GM19025 (cell line): Measurements from ENCODE around the gene CLCC1.
"Not testable (repeated sequence)": the region's sequence is repeated elsewhere in the genome, so short reads cannot be mapped to it uniquely, and the experiment has no call there.

Source experiments
- ATAC-seq: cut with Tn5 transposase; IDR thresholded peaks from one replicate; pipeline ENCODE4 v1.9.1; 2021; ENCODE audit warnings: mild to moderate bottlenecking, low read depth, moderate library complexity; ENCODE audit not compliant: unreplicated experiment

The CLCC1 gene, protein sequence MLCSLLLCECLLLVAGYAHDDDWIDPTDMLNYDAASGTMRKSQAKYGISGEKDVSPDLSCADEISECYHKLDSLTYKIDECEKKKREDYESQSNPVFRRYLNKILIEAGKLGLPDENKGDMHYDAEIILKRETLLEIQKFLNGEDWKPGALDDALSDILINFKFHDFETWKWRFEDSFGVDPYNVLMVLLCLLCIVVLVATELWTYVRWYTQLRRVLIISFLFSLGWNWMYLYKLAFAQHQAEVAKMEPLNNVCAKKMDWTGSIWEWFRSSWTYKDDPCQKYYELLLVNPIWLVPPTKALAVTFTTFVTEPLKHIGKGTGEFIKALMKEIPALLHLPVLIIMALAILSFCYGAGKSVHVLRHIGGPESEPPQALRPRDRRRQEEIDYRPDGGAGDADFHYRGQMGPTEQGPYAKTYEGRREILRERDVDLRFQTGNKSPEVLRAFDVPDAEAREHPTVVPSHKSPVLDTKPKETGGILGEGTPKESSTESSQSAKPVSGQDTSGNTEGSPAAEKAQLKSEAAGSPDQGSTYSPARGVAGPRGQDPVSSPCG

DNA sequence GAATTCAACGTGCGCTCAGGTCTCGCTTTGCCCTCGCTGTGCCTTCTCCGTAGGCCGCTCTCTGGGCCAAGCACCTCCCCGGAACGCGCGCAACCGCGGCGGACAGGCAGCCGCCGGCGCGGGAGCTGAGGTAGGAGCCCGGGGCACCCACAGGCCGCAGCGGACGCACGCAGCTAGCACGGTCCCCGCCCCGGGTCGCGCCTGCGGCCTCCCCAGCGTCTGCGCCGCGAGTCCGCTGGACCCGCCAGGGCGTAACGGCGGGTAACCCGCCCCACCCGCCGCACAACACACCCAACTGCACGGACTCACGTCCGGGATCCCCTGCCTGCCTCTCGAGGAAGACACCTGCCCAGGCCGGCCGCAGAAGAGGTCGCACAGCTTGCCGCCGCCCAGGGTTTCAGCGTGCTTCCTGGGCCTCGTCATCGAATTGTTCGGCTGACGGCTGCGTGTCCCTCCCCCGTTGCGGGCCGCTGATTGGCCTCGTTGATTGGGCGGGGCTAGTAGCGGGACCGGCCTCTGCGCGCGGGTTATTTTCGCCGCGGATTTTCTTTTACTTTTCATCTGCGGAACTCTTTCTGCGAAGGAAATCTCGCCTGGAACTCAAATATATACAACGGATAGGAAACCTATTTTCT lies at the start of gene CLCC1:
CLCC1 (minus strand) TSS at position 433 of the 635 bp plus-strand sequence. CDS start 13,047 bp downstream, outside the sequence.
- ATAC-seq = peak; percentile 89

DNA sequence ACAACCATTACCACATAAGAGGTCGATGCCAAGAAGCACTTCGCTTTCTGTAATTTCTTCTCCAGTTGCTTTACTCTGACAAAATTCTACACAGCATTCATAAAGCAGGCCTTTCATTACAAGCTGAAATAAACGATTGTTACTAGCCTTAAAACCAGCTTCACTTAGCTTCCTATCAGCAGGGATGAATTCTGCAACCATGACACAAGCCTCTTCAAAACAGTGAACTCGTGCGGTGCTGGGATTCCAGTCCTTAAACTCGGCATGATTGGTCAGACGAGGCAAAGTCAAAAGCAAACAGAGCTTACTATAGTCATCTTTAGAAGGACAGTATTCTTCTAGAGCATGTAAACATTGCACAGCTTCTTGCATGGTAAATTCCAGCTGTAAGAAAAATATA lies 48.1 kb upstream of the CLCC1 start:
- ATAC-seq = no peak

DNA sequence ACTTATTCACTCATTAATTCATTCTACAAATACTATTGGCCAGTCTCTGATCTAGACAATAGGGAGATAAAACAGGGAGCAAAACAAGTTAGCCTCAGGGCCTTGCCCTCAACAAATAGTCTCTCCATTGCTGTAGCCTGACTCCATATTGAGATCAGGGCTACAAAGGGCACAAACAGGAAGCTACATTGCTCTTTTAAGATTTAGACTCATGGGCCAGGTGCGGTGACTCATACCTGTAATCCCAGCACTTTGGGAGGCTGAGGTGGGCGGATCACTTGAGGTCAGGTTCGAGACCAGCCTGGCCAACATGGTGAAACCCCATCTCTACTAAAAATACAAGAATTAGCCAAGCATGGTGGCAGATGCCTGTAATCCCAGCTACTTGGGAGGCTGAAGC lies 33.3 kb upstream of the CLCC1 start:
- ATAC-seq = not testable (repeated sequence)

DNA sequence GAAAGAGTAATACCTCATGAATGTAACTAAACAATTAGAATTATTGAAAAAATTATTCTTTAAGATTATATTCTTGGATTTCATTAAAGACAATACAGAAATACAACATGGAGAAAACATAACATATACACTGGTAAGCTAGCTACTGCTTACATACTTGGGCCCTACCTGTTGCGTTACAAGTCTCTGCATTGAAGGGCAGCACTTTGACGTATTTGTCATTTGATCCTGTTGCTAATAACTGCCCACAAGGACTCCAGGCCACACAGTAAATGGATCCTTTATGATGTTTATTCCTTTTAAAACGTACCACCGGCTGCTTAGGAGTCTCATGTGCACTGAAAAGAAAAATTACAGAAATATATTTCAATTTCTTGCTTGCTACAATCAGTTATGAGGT lies 19.8 kb upstream of the CLCC1 start:
- no peak for ATAC-seq

DNA sequence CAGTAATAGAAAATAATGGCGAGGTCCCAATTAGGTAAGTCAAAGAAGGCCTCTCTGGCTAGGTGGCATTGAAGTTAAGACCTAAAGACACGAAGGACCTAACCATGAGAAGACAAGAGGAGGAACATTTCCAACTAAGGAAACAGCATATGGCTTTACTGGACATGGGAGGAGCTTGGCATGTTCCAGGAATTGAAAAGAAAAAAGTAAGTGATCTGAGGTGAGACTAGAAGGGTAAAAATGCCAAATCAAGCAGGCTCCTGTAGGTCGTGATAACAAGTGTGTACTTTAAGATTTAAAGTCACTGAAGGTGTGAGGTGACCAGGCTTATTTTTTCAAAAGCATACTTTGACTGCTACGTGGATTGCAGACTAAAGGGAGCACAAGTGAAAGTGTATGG lies 13.4 kb upstream of the CLCC1 start:
- no peak for ATAC-seq

DNA sequence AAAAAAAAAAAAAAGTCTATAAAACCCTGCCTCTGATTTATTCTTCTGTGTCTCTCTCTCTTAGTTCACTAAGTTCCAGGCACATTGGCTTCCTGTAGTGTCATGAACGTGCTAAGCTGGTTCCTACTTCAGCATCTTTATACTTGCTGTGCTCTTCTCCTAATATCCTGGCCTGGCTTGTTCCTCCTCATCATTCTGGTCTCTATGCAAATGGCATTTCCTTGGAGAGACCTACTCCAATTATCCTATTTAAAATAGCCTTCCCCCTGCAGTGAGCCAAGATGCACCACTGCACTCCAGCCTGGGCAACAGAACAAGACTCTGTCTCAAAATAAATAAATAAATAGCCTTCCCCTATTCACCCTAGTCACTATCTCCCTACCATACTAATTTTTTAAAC lies 9.7 kb upstream of the CLCC1 start:
- no peak for ATAC-seq

DNA sequence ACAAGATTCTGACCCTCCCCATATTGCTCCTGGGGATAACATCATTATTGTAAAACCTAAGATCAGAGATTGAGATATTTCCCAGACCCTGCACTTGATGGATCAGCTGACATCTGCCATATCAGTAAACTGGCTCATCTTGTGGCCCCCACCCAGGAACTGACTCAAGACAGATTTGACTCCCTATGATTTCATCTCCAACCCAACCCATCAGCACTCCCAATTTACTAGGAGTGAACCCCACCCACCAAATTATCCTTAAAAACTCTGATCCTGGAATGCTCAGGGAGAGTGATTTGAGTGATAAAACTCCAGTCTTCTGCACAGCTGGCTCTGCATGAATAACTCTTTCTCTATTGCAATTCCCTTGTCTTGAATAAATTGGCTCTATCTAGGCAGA lies 6.1 kb upstream of the CLCC1 start:
- no peak for ATAC-seq

DNA sequence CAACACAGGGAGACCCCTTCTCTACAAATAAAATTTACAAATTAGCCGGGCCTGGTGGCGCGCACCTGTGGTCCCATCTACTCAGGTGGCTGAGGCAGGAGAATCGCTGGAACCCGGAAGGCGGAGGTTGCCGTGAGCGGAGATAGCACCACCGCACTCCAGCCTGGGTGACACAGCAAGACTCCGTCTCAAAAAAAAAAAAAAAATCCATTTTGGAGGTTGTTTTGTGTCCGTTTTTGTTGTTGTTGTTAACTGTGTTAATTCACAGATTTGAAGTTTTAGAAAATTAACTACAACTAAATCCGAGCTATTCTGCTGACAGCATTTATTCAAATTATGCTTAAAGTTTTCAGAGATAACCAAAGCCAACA lies 618 bp downstream of the CLCC1 start:
- ATAC-seq = no peak

DNA sequence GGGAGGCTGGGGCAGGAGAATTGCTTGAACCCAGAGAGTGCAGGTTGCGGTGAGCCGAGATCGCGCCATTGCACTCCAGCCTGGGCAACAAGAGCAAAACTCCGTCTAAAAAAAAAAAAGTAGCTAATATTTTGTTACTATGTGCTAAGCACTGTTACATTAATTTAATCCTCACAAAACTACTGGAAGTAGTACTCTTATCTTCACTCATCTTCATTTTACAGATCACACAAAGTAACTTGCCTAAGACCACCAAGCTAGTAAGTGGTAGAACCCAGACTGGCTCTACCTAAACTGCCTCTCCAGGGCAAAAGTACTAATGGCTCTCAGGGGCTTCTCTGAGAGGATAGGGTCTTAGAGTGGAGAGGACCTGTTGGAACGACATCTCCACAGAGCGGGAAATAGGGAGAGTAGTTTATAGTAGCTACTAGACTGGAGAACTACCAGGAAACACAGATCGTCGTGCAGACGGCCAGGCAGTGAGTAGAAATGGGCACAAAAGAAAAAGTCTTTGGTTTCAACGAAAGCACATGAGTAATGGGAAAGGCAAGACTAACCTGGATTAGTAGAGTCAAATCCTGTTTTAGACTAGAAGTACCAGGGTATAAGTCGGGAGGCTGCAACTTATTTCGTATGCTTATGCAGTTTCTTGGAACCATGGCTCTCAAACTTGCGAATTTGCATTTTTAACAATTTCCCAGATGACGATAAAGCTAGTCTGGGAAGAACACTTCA lies 1.4 kb downstream of the CLCC1 start:
- no peak for ATAC-seq

DNA sequence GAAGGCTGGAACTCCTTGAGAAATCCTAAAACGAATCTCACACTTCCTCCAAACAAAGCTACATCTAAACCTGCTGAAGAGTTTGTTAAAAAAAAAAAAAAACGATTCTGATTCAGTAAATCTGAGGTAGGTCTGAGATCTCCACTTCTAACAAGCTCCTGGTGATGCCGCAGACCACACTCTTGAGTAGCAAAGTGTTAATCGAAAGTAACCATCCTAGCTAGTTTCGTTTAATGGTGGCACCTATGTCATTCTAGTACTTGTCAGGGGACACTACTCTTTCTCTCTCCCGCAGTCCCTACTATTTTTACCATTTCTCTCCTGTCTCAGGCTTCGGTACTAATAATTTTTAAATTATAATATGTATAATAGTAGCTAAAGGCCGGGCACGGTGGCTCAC lies 2.1 kb downstream of the CLCC1 start:
- no peak for ATAC-seq

DNA sequence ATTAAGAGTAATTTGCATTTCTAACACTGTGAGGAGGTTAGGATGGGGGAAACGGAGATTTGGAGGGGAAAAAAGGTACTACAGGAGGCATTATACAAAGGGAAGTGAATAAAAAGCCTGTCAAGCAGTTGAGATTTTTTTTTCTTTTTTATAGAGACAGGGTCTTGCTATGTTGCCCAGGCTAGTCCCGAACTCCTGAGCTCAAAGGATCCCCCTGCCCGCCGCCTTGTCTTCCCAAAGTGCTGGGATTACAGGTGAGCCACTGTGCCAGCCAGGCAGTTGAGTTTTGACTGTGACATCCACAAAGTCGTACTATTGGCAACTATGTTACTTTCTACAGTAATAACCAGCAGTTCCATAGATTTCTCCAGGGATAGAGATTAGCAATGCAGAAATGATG lies 2.6 kb downstream of the CLCC1 start:
- no peak for ATAC-seq

DNA sequence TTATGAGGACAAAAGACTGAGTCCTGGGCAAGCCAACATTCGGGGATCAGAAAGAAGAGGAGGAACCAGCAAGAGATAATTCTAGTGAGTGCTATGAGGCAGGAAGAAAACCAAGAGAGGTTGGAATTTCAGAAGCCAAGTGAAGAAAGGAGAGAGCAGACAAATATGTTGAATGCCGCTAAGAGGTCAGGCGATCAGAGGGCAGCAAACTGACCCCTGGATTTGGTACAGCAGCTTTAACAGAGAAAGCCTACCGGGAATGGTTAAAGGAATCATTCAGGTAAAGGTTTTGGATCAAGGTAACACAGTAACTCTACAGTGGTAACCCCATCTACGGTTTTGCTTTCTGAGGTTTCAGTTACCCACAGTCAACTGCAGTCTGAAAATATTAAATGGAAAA lies 5.4 kb downstream of the CLCC1 start:
- no peak for ATAC-seq

DNA sequence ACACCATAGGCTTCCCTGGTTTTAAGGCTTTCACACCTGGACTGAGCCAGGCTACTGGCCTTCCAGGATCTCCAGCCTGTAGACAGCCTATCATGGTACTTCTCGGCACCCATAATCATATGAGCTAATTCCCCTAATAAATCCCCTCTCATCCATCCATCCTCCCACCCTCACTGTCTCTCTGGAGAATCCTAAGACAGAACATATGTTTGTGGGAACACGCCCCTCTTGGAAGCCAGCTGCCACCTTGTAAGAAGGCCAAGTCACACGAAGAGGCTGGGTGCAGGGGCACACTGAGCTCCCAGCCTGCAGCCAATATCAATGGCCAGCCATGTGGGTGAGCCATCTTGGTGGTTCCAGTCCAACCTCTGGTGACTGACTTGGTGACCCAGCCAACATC lies 7.4 kb downstream of the CLCC1 start:
- ATAC-seq = no peak

DNA sequence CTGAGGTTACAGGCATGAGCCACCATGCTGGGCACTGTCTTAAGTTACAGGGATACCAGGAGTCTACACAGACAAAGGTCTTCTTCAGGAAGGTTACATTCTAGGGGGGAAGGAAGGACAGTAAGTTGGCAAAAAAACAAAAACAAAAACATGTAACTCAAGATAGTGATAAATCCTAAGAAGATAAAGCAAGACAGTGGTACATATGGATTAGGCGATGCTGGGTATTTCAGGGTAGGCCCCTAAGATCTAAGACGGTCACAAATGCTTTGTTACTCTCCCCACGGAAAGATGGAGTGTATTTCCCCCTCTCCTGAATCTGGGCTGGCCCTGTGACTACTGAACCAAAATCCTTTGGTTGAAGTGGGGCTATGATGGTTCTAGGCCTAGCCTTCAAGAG lies 8.2 kb downstream of the CLCC1 start:
- ATAC-seq = no peak

DNA sequence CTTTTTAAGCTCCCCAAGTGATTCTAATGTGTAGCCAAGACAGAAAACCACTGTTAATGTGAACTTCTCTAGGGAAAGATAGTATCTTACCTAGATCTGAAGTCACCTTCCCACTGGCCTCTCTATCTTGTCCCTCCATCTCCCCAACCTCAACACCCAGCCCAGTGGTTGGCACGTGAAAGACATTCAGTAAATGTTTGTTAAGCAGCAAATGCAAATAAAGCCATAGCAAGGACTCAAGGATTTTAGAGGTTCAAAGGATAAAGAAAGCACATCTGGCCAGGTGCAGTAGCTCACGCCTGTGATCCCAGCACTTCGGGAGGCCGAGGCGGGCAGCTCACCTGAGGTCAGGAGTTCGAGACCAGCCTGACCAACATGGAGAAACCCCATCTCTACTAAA lies 9.8 kb downstream of the CLCC1 start:
- ATAC-seq = no peak

DNA sequence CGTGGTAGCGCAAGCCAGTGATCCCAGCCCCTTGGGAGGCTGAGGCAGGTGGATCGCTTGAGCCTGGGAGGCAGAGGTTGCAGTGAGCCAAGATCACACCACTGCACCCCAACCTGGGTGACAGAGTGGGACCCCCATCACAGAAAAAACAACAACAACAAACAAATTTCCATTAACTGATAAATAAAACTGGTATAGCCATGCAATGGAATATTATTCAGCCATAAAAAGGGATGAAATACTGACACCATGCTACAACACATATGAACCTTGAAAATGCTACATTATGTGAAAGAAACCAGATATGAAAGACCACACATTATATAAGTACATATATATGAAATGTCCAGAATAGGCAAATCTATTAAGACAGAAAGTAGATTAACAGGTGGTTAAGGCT lies 12.0 kb downstream of the CLCC1 start:
- no peak for ATAC-seq

DNA sequence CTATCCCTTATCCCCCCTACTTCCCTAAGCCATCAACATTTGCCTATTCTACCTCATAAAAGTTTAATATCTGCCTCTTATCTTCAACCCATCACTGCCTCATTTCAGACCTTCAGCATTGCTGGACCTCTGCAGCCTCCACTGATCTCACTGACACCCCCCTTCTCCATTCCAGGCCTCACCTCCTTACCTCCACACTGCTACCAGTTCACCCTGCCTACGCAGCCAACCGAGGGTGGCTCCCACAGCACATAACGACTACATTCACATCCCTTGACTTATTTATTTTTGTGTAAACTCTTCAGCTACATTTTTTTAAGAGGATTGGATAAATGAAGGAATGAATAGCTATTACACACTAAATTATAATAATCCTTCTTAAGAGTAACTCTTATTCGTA lies 14.2 kb downstream of the CLCC1 start:
- no peak for ATAC-seq

DNA sequence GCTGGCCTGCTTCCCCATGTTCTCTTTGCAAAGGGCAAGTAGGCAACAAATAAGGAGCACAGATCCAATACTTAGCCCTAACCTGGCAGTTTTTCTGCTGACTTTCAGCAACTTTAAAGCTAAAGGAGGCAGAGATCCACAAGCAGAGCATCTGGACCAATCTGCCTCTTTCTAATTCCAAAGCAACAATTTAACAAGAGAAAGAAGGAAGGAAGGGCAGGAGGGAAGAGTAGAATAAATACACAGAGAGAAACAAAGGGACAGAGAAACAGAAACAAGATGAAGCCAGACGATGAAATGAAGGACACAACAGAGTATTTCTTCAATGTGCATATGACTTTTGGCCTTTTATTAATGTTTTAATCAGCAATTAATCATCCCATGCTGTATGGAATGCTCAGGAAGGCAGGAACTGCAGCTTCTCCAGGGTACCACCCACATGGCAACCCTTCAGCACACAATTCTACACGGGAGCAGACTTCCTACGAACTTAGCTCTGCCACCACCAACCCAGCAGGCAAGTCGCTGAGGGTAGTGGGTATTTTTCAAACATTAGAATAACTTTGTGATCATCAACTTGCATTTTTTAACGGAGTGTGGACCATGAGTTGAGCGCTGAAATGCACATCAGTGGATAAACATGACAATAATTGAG lies 15.3 kb downstream of the CLCC1 start:
- no peak for ATAC-seq

DNA sequence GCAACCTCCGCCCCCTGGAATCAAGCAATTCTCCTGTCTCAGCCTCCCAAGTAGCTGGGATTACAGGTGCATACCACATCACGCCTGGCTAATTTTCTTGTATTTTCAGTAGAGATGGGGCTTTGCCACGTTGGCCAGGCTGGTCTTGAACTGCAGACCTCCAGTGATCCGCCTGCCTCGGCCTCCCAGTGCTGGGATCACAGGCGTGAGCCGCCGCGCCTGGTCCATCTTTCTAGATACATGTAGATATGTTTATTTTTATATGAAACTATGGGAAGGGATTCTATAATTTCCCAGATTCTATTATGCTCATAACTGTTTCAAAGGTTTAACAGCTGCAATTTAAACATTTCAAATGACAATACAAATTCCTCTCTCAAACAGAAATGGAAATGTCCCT lies 27.1 kb downstream of the CLCC1 start:
- no peak for ATAC-seq

DNA sequence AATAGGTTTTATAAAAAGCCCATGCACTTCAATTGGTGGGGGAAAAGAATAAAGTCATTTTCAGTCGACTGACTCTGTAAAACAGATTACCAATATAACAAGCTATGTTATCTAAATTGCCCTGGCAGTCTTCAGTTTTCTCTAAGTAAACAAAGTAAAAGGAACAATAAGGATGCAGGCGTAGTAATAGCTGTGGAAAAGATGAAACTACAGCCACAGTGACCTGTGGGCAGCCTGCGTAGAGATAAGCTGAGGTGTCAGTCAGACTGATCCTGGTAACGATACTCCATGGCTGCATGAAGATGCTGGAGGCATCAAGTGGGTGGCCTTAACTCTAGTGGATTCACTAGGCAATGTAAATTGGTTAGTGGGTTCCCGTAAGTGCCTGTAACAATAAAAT lies 29.3 kb downstream of the CLCC1 start:
- no peak for ATAC-seq

DNA sequence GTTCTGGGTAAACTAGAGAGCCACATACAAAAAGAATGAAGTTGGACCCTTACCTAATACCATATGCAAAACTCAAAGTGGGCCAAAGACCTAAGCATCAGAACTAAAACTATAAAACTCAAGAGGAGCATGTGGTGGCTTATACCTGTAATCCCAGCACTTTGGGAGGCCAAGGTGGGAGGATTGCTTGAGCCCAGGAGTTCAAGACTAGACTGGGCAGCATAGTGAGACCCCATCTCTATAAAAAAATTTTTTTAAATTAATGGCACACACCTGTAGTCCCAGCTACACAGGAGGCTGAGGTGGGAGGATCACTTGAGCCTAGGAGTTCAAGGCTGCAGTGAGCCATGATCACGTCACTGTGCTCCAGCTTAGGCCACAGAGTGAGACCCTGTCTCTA lies 35.7 kb downstream of the CLCC1 start:
- not testable (repeated sequence) for ATAC-seq
